ENCODE measurements around the gene PNPLA7. TPM values are rescaled to one million over a fixed set of nuclear protein-coding genes. Genes with fewer than 3 reads are reported as not detected.

Gene PNPLA7
- total and polyA plus RNA-seq, 4 donors: 0.79 to 8.9 (median 7.7) TPM

DNA sequence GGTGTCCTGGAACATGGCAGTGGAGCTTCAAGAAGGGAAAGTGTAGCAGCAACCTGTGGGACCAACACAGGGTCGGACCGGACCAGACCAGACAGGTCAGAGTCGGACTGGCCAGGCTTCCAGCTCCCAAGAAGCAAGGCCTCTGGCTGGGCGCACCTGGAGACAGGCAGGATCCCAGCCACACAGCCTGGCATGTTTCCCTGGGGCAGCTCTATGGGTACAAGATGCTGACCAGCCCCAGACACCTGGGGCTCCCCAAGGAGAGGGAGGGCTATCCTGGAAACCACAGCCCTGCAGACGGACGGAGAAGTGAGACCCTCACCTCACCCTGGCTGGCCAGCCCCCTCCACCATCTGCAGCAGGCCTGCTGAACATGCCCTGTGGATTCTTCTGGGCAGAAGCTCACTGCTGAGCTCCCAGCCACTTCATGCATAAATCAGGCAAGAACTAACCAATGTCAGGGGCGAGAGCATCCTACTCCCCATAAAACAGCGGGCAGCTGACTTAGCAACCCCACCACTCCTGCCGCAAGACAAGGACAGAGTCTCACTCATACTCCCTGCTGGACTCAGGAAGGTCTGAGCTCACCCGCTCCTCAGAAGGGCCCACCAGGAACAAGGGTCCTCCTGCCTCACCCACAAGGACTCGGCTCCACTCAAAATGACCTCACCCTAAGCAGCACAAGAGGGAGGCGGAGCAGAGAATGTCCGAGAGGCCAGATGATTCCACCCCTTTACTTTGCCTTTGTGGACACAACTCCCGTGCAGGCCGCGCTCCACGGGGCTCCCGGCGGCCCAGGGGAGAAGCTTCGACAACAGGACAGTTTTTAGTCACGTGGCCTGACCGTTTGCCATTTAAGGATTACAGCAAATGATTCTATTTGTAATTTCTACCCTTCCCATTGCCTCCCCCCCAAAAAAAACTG lies 31.4 kb upstream of the PNPLA7 start:
- H3K9me3 ChIP-seq (ENCODE audit: control insufficient read depth in 4 of 4, insufficient read depth in 3 of 4, low read length in 3 of 4): no peaks in the 10 kb centered on the region
- no peak for DNase-seq
- no peak overlapping the region for H3K4me3 ChIP-seq
- TF ChIP-seq, protein P1, sequence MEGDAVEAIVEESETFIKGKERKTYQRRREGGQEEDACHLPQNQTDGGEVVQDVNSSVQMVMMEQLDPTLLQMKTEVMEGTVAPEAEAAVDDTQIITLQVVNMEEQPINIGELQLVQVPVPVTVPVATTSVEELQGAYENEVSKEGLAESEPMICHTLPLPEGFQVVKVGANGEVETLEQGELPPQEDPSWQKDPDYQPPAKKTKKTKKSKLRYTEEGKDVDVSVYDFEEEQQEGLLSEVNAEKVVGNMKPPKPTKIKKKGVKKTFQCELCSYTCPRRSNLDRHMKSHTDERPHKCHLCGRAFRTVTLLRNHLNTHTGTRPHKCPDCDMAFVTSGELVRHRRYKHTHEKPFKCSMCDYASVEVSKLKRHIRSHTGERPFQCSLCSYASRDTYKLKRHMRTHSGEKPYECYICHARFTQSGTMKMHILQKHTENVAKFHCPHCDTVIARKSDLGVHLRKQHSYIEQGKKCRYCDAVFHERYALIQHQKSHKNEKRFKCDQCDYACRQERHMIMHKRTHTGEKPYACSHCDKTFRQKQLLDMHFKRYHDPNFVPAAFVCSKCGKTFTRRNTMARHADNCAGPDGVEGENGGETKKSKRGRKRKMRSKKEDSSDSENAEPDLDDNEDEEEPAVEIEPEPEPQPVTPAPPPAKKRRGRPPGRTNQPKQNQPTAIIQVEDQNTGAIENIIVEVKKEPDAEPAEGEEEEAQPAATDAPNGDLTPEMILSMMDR (IDR thresholded peaks at IDR 0.05; ENCODE audit: control extremely low read depth, extremely low read depth): no peak
- H3K27ac ChIP-seq (ENCODE audit: low read depth in 1 of 2, low read length in 1 of 2): peak overlapping the region in 1 of 2 donors; percentile 6
- H3K9ac ChIP-seq (ENCODE audit: insufficient read depth in 1 of 2, low read length in 2 of 2): no peak overlapping the region
- peaks cover 6 to 9% (median 9%) of the 10 kb centered on the region in 5 donors for H3K4me1 ChIP-seq (ENCODE audit: control insufficient read depth in 5 of 5, insufficient read depth in 5 of 5, low read length in 5 of 5)
- 87 to 92% methylated on average over 22 of the region's 22 CpGs for WGBS, 2 donors
- no peak for ATAC-seq (ENCODE audit: insufficient read depth, low FRiP score)
- H3K36me3 ChIP-seq (ENCODE audit: control insufficient read depth in 4 of 4, insufficient read depth in 4 of 4, low read length in 4 of 4): peaks cover 0 to 31% (median 13%) of the 10 kb centered on the region in 4 donors
- no peaks in the 10 kb centered on the region for H3K27me3 ChIP-seq (ENCODE audit: control insufficient read depth in 3 of 3, insufficient read depth in 3 of 3, low read length in 2 of 3)

DNA sequence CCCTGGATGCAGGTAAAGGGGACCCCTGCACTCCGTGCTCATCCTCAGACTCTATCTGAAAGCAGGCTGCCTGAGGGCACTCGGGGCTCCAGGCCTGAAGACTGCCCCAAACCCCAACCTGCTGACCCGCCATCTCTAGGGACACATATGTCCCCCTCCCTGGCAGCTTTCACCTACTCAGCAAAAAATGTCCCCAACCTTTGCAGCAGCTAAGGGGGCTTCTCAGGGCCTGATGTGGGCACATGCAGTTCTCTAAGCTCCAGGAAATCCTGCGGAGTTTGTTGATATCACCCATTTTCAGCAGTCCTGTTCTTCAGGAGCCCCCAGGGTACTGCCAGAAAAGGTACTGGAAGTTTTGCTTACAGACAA lies 30.7 kb upstream of the PNPLA7 start:
- TF ChIP-seq, protein P1 (IDR thresholded peaks at IDR 0.05; ENCODE audit: control extremely low read depth, extremely low read depth): no peak

DNA sequence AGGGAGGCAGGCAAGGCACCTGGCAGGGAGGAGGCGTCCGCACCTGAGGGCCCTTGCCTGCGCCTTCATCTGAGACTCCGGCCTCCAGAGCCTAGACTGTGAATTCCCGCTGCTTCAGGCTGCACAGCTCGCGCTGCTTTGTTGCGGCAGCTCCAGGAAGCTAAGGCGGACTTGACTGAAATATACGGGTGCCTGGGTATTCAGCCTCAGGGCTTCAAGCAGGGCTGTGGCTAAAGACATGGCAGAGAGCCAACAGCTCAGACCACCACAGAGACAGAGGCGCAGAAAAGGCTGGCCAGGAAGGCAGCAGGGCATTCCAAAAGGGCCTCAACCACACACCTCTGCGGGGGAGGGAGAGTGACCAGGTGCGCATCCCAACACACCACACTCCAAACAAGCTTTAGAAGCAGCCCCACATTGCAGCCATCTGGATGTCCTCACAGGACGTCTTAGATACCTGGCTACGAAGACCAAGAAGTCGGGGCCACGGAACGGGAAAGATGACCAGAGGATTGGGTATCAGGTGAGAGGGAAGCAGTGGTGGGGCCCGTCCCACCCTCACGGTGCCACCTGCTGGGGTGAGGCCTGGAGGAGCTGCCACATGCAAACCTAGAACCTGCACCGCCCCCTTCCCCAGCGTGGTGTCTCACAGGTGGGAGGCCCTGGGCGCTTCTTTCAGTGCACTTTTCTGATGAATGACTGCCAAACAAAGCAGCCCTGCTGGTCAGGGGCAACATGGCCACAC lies 30.2 kb upstream of the PNPLA7 start:
- H3K27me3 ChIP-seq (ENCODE audit: control insufficient read depth in 3 of 3, insufficient read depth in 3 of 3, low read length in 2 of 3): no peaks in the 10 kb centered on the region
- TF ChIP-seq, protein P1 (IDR thresholded peaks at IDR 0.05; ENCODE audit: control extremely low read depth, extremely low read depth): no peak
- H3K36me3 ChIP-seq (ENCODE audit: control insufficient read depth in 4 of 4, insufficient read depth in 4 of 4, low read length in 4 of 4): peaks cover 0 to 27% (median 14%) of the 10 kb centered on the region in 4 donors
- H3K9ac ChIP-seq (ENCODE audit: insufficient read depth in 1 of 2, low read length in 2 of 2): no peak overlapping the region
- no peaks in the 10 kb centered on the region for H3K9me3 ChIP-seq (ENCODE audit: control insufficient read depth in 4 of 4, insufficient read depth in 3 of 4, low read length in 3 of 4)
- no peak overlapping the region for H3K4me3 ChIP-seq
- 85 to 89% methylated on average over 23 of the region's 23 CpGs for WGBS, 2 donors
- no peak for ATAC-seq (ENCODE audit: insufficient read depth, low FRiP score)
- DNase-seq: no peak
- no peak overlapping the region for H3K27ac ChIP-seq (ENCODE audit: low read depth in 1 of 2, low read length in 1 of 2)
- H3K4me1 ChIP-seq (ENCODE audit: control insufficient read depth in 5 of 5, insufficient read depth in 5 of 5, low read length in 5 of 5): peaks cover 6 to 9% (median 9%) of the 10 kb centered on the region in 5 donors

More for the DNA sequence above, 30.7 kb upstream of the PNPLA7 start:
- Histone ChIP-seq H3K36me3 (ENCODE audit: control insufficient read depth in 4 of 4, insufficient read depth in 4 of 4, low read length in 4 of 4) (peaks cover 0 to 31% (median 14%) of the 10 kb centered on the region in 4 donors), H3K4me3 (no peak overlapping the region), H3K9me3 (ENCODE audit: control insufficient read depth in 4 of 4, insufficient read depth in 3 of 4, low read length in 3 of 4) (no peaks in the 10 kb centered on the region), H3K9ac (ENCODE audit: insufficient read depth in 1 of 2, low read length in 2 of 2) (no peak overlapping the region), H3K4me1 (ENCODE audit: control insufficient read depth in 5 of 5, insufficient read depth in 5 of 5, low read length in 5 of 5) (peaks cover 6 to 9% (median 9%) of the 10 kb centered on the region in 5 donors), H3K27ac (ENCODE audit: low read depth in 1 of 2, low read length in 1 of 2) (no peak overlapping the region), H3K27me3 (ENCODE audit: control insufficient read depth in 3 of 3, insufficient read depth in 3 of 3, low read length in 2 of 3) (no peaks in the 10 kb centered on the region)
- DNase-seq (no peak), ATAC-seq (ENCODE audit: insufficient read depth, low FRiP score) (no peak)
- 94 to 98% methylated on average over 4 of the region's 4 CpGs for WGBS, 2 donors

Measured in lung (tissue), 12 donors.